GM08714 (cell line): Measurements from ENCODE around the gene WSB1.
"Not testable (repeated sequence)": the region's sequence is repeated elsewhere in the genome, so short reads cannot be mapped to it uniquely, and the experiment has no call there.

Source experiments
- H3K4me3 ChIP-seq: fragments of 200-500 bp; sonication (Bioruptor generic); 2 replicates; pipeline ENCODE4 v1.5.1; 2014; ENCODE audit warnings: mild to moderate bottlenecking, low read length, inconsistent platforms
- ZNF274 ChIP-seq: IDR thresholded peaks from 2 replicates; pipeline ENCODE4 v1.6.1; 2012; ENCODE audit warnings: mild to moderate bottlenecking, low read depth, low read length

The WSB1 gene

DNA sequence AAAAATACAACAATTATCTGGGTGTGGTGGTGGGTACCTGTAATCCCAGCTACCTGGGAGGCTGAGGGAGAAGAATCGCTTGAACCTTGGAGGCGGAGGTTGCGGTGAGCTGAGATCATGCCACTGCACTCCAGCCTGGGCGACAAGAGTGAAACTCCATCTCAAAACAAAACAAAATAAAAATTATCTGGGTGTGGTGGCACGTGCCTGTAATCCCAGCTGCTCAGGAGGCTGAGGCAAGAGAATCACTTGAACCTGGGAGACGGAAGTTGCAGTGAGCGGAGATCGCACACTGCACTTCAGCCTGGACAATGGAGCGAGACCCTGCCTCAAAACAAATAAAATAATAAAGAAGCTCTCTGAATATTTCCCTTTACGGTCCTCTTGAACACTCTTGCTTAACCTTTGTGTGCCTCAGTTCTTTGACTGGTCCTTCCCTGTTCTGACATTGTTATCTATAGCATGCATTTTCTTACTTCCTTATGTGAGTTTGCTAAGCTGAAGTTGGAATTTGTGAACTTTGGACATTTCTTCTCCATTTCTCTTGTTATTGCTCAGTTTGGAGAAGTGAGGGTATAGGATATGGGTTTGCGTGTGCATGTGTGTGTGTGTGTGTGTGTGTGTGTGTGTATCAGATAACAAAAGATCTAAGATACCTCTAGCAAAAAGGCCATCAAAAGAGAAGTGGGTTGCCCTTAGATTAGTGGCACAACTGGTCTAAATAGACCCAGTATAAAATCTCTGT is 29.7 kb upstream of the WSB1 start:
- no peak for TF ChIP-seq ZNF274
- H3K4me3 ChIP-seq, result no peak overlapping the region

- no peak for TF ChIP-seq ZNF274
- no peak overlapping the region for H3K4me3 ChIP-seq
These were observed 28.6 kb upstream of the WSB1 start for GRCh38 chr17:27265333-27265732.

DNA sequence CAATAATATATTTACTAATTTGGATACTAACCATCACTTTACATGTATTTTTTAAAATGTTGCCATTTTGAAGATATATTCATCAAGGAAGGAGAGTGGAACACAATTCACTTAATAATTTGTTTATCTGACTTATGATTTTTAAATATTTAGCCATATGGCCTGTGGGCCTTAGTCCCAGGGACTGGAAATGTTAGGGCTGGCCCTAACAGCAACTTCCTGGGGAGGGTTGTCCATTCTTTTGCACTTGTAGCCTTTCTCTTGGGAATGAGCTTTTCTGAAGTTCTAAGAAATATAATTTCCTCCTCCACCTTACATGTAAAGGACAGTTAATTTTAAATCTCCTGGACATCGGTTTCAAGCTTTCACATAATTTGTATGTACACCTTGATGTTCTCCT is 27.7 kb upstream of the WSB1 start:
- no peak overlapping the region for H3K4me3 ChIP-seq
- no peak for TF ChIP-seq ZNF274

GRCh38 chr17:27268394-27269085 is 25.4 kb upstream of the WSB1 start:
- TF ChIP-seq ZNF274, result no peak
- H3K4me3 ChIP-seq, result no peak overlapping the region

DNA sequence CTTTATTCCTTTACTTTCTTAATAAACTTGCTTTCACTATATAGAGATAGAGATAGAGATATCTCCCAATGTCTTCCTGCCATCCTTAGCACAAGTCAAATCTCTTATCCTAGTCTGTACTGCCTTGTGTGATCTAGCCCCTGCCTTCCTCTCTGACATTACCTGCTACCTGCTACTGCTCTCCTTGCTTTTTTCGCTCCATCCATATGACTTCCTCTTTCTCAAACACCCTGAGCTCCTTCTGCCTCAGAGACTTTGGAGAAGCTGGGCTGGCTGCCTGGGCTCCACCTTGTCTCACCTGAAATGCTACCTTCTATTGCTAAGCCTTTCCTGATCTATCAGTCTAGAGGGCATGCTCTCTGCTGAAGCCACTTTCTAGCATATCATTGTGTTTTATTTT is 24.7 kb upstream of the WSB1 start:
- no peak for TF ChIP-seq ZNF274
- H3K4me3 ChIP-seq, result no peak overlapping the region

- no peak overlapping the region for H3K4me3 ChIP-seq
- TF ChIP-seq ZNF274, result no peak
These were observed 23.9 kb upstream of the WSB1 start for GRCh38 chr17:27269974-27270373.

GRCh38 chr17:27276653-27277156 is 17.2 kb upstream of the WSB1 start:
- no peak for TF ChIP-seq ZNF274
- H3K4me3 ChIP-seq, result no peak overlapping the region

DNA sequence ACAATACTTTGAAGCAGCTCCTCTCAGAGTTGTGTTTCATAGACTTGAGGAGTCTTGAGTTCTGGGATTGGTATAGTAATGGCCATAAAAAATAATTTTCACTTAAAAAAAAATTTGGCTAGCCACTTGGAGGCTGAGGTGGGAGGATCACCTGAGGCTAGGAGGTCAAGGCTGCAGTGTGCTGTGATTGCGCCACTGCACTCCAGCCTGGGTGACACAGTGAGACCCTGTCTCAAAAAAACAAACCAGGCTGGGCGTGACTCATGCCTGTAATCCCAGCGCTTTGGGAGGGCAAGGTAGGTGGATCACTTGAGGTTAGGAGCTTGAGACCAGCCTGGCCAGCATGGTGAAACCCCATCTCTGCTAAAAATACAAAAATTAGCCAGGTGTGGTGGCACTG is 14.8 kb upstream of the WSB1 start:
- H3K4me3 ChIP-seq, result not testable (repeated sequence)

DNA sequence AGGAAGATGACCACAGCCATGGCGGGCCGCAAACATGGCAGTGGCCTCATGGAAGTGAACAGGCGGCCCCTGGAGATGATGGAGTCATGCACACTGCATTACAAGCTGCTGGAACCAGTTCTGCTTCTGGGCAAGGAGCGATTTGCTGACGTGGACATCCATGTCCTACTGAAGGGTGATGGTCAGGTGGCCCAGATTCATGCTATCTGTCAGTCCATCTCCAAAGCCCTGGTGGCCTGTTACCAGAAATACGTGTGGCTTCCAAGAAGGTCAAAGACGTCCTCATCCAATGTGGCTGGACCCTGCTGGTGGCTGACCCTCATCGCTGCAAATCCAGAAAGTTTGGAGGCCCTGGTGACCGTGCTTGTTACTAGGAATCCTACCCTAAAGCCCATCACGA is 13.4 kb upstream of the WSB1 start:
- no peak overlapping the region for H3K4me3 ChIP-seq
- TF ChIP-seq ZNF274, result no peak

- no peak for TF ChIP-seq ZNF274
- H3K4me3 ChIP-seq, result no peak overlapping the region
These were observed 12.5 kb upstream of the WSB1 start for GRCh38 chr17:27281438-27281837.

DNA sequence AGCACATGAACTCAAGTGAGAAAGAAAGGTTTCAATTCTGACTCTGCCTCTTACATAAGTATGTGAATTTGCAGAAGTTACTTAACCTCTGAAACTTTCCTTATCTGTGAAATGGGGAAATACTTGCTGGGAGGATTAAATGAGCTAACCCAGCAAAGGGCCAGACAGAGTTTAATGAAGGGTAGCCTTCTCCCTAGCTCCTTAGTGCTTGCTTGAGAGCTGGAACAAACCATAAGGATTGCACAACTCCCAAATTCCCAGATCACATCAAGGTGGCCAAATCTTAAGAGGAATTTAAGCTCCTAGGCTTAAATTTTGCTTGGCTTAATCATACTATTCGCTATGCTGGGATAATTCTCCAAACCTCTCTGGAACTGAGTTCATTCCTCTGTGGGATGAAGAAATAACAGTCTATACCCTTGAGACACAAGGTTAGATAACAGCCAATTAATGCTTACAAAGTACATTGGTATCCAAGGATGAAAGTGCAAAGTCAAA is 11.8 kb upstream of the WSB1 start:
- TF ChIP-seq ZNF274, result no peak
- H3K4me3 ChIP-seq, result no peak overlapping the region

- no peak for TF ChIP-seq ZNF274
- no peak overlapping the region for H3K4me3 ChIP-seq
These were observed 10.9 kb upstream of the WSB1 start for GRCh38 chr17:27283060-27283459.

GRCh38 chr17:27283751-27284150 is 10.2 kb upstream of the WSB1 start:
- no peak for TF ChIP-seq ZNF274
- no peak overlapping the region for H3K4me3 ChIP-seq

GRCh38 chr17:27284811-27285415 is 9.0 kb upstream of the WSB1 start:
- no peak for TF ChIP-seq ZNF274
- H3K4me3 ChIP-seq, result no peak overlapping the region

- TF ChIP-seq ZNF274, result no peak
- H3K4me3 ChIP-seq, result no peak overlapping the region
These were observed 8.4 kb upstream of the WSB1 start for GRCh38 chr17:27285516-27285915.
